Thoracic aorta (tissue), 2 donors: ENCODE results near the gene TXNIP. TPM values are rescaled to one million over a fixed set of nuclear protein-coding genes. Genes with fewer than 3 reads are reported as not detected.

Source experiments
- ATAC-seq: fragments of 150-250 bp; one replicate; pipeline ENCODE4 v1.8.0; 2017; ENCODE audit warnings: low read depth; ENCODE audit not compliant: insufficient number of reproducible peaks, low FRiP score
- DNase-seq: peaks from one replicate; pipeline ENCODE4 v3.0.0-alpha.2; 2020; ENCODE audit warnings: low spot score
- H3K27ac ChIP-seq, 2 donors: fragments of 200-600 bp; sonication (generic); 1 replicate in 1 of 2; 2 replicates in 1 of 2; pipeline ENCODE4 v1.5.1; 2016; ENCODE audit warnings: mild to moderate bottlenecking in 2 of 2, moderate library complexity in 2 of 2
- H3K27me3 ChIP-seq: fragments of 200-600 bp; sonication (generic); replicated peaks from 2 replicates; pipeline ENCODE4 v1.6.0; 2016; ENCODE audit warnings: mild to moderate bottlenecking; ENCODE audit not compliant: insufficient read depth
- H3K36me3 ChIP-seq: fragments of 200-600 bp; sonication (generic); one replicate; pipeline ENCODE4 v1.5.1; 2016
- H3K4me1 ChIP-seq, 2 donors: fragments of 200-600 bp; sonication (generic); 1 replicate in 1 of 2; 2 replicates in 1 of 2; pipeline versions ENCODE4 v1.5.1 to v1.6.0; 2016; ENCODE audit warnings: low read depth in 2 of 2, mild to moderate bottlenecking in 1 of 2; ENCODE audit not compliant: control insufficient read depth in 1 of 2
- H3K4me3 ChIP-seq: fragments of 200-600 bp; sonication (generic); 2 replicates; pipeline ENCODE4 v1.5.1; 2016; ENCODE audit warnings: mild to moderate bottlenecking
- H3K9me3 ChIP-seq: fragments of 200-600 bp; sonication (generic); 2 replicates; pipeline ENCODE4 v1.5.1; 2016
- total RNA-seq, 2 donors: library from RNA; depleted of rRNA; stranded (reverse); fragments of >200 nt; gene quantifications; one replicate each; pipeline versions ENCODE4 v1.1.0 to v1.2.3, GENCODE V29; 2016
- TF ChIP-seq, protein P1 (sequence below): fragments of 200-600 bp; sonication (generic); IDR thresholded peaks from one replicate; pipeline ENCODE4 v1.5.1; 2019; ENCODE audit warnings: antibody characterized with exemption

TXNIP gene
- total RNA-seq, 2 donors from 2014 or later = 423 to 622 TPM

GRCh38 chr1:145992958-145993617 lies 3.3 kb downstream of the TXNIP start:
- TF ChIP-seq, protein P1, sequence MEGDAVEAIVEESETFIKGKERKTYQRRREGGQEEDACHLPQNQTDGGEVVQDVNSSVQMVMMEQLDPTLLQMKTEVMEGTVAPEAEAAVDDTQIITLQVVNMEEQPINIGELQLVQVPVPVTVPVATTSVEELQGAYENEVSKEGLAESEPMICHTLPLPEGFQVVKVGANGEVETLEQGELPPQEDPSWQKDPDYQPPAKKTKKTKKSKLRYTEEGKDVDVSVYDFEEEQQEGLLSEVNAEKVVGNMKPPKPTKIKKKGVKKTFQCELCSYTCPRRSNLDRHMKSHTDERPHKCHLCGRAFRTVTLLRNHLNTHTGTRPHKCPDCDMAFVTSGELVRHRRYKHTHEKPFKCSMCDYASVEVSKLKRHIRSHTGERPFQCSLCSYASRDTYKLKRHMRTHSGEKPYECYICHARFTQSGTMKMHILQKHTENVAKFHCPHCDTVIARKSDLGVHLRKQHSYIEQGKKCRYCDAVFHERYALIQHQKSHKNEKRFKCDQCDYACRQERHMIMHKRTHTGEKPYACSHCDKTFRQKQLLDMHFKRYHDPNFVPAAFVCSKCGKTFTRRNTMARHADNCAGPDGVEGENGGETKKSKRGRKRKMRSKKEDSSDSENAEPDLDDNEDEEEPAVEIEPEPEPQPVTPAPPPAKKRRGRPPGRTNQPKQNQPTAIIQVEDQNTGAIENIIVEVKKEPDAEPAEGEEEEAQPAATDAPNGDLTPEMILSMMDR = no peak
- Histone ChIP-seq H3K4me1 (peaks cover 20 to 42% of the 10 kb centered on the region in 2 donors), H3K27ac (peak overlapping the region; percentile 31 to 84), H3K27me3 (no peaks in the 10 kb centered on the region), H3K36me3 (peaks cover 19% of the 10 kb centered on the region), H3K9me3 (no peaks in the 10 kb centered on the region), H3K4me3 (peak overlapping the region; percentile 94)
- DNase-seq (no peak), ATAC-seq (no peak)

DNA sequence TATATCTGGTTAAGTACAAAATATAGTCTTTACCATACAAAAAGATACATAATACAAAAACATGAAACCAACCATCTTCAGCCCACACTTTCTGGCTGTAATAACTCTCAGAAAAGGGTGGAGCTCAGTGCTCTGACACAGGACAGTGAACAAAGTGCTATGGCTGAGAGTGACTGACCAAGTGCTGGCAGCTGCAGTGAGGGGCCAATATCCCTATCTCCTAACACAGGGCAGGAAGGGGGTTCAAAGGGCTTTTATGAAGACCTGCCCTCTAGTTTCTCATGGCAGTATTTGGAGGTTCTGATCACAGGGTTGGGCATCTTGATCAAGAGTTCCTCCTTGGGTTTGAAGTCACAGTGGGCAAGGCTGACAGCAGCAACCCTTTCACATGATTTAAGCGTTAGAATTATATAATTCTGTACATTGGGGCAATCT lies 3.9 kb downstream of the TXNIP start:
- H3K4me1 ChIP-seq = peaks cover 16 to 37% of the 10 kb centered on the region in 2 donors
- peaks cover 19% of the 10 kb centered on the region for H3K36me3 ChIP-seq
- no peaks in the 10 kb centered on the region for H3K27me3 ChIP-seq
- peak overlapping the region; percentile 94 for H3K4me3 ChIP-seq
- ATAC-seq (no peak), DNase-seq (no peak)
- TF ChIP-seq, protein P1 = no peak
- H3K9me3 ChIP-seq = no peaks in the 10 kb centered on the region
- H3K27ac ChIP-seq = peak overlapping the region; percentile 31 to 84

DNA sequence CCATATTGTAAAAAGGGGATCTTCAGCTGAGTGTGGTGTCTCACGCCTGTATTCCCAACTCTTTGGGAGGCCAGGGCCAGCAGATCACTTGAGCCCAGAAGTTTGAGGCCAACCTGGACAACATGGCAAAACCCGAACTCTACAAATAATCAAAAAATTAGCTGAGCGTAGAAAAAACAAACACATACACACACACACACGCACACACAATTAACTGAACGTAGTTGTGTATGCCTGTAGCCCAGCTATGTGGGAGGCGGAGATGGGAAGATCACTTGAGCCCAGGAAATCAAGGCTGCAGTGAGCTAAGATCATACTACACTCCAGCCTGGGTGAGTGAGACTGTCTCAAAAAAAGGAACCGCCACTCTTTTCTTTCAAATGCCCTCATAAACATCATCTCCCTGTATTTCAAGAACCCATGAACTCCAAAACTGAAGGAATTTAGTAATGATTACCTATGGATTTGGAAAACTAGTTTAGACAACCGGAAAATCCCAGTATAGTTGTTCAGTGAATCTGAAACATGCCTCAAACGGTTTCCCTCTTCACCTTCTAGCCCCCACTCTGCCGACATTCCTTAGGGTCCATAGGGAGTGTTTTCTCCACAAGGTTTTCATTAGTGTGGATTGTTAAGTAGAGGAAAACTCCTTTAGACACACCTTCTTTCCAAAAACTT lies 4.5 kb downstream of the TXNIP start:
- H3K36me3 ChIP-seq = peaks cover 19% of the 10 kb centered on the region
- DNase-seq (no peak), ATAC-seq (no peak)
- TF ChIP-seq, protein P1 = no peak
- H3K4me1 ChIP-seq = peaks cover 13 to 30% of the 10 kb centered on the region in 2 donors
- H3K4me3 ChIP-seq = peak overlapping the region; percentile 94
- no peaks in the 10 kb centered on the region for H3K9me3 ChIP-seq
- peak overlapping the region; percentile 11 to 84 for H3K27ac ChIP-seq
- H3K27me3 ChIP-seq = no peaks in the 10 kb centered on the region

- peak overlapping the region; percentile 41 to 84 for H3K27ac ChIP-seq
- TF ChIP-seq, protein P1 = no peak
- peaks cover 23 to 39% of the 10 kb centered on the region in 2 donors for H3K4me1 ChIP-seq
- ATAC-seq = no peak
- no peaks in the 10 kb centered on the region for H3K9me3 ChIP-seq
- H3K36me3 ChIP-seq = peaks cover 19% of the 10 kb centered on the region
- H3K4me3 ChIP-seq = no peak overlapping the region
- DNase-seq = no peak
- H3K27me3 ChIP-seq = no peaks in the 10 kb centered on the region
These were observed 6.0 kb downstream of the TXNIP start for GRCh38 chr1:145990249-145990855.

DNA sequence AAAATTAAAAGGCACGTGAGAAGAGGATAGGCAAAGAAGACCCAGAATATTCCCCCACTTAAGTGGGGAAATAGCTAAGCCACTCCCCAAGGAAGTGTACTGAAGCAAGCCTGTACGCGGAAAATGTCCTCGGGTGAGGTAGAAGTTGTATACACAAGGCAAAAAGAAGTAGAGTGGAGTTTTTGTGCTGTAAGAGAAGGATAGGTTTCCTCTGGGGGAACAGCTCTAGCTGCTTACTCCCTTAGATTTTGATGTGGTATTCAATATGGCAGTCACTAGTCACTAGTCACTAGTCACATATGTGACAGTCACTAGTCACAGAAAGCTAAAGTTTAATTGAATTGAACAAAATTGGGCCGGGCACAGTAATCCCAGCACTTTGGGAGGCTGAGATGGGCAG lies 7.6 kb downstream of the TXNIP start:
- TF ChIP-seq, protein P1 = no peak
- Histone ChIP-seq H3K4me3 (no peak overlapping the region), H3K27ac (peak overlapping the region in 1 of 2 donors; percentile 35), H3K4me1 (peaks cover 27 to 38% of the 10 kb centered on the region in 2 donors), H3K9me3 (no peaks in the 10 kb centered on the region), H3K27me3 (no peaks in the 10 kb centered on the region), H3K36me3 (peaks cover 8% of the 10 kb centered on the region)
- DNase-seq (no peak), ATAC-seq (no peak)
